ENCODE results near the gene NAMPT.

DNA sequence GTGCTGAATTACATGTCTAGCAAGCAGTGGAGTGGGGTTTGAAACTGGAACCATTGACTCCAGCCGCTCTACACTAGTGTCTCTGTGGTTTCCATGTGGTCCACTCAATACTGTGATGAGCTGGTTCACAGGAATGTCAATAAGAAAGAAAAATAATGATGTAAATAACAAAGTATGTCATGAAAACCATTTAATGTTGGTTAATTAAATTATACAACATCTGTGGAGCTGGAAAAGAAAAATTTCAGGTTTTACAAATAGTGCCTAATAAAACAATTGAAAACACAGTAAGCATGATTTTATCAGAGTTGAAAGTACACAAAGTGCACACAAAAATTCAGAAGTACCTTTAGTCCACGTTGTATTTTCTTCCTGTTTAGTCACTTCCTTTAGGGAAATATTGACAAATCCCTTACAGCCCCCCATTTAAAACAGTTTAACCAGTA is 28.7 kb upstream of the NAMPT start:
- TF ChIP-seq, protein P1, sequence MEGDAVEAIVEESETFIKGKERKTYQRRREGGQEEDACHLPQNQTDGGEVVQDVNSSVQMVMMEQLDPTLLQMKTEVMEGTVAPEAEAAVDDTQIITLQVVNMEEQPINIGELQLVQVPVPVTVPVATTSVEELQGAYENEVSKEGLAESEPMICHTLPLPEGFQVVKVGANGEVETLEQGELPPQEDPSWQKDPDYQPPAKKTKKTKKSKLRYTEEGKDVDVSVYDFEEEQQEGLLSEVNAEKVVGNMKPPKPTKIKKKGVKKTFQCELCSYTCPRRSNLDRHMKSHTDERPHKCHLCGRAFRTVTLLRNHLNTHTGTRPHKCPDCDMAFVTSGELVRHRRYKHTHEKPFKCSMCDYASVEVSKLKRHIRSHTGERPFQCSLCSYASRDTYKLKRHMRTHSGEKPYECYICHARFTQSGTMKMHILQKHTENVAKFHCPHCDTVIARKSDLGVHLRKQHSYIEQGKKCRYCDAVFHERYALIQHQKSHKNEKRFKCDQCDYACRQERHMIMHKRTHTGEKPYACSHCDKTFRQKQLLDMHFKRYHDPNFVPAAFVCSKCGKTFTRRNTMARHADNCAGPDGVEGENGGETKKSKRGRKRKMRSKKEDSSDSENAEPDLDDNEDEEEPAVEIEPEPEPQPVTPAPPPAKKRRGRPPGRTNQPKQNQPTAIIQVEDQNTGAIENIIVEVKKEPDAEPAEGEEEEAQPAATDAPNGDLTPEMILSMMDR (IDR thresholded peaks at IDR 0.05) = no peak
- TF ChIP-seq POLR2A (IDR thresholded peaks at IDR 0.05) = no peak

All from esophagus squamous epithelium (tissue), 4 donors.